IgD-negative memory B cell (primary cell): Measurements from ENCODE around the gene SIPA1. TPM values are rescaled to one million over a fixed set of nuclear protein-coding genes. Genes with fewer than 3 reads are reported as not detected.
"Not testable (repeated sequence)": the region's sequence is repeated elsewhere in the genome, so short reads cannot be mapped to it uniquely, and the experiment has no call there.

Source experiments
- H3K27ac Mint-ChIP-seq, 3 donors: one replicate each; pipeline ENCODE4 v1.8.0; 2020 to 2022; ENCODE audit warnings: mild to moderate bottlenecking in 3 of 3, mixed read lengths in 3 of 3, moderate library complexity in 1 of 3
- H3K27me3 Mint-ChIP-seq: one replicate; pipeline ENCODE4 v1.8.0; 2021; ENCODE audit warnings: mixed read lengths
- H3K36me3 Mint-ChIP-seq: one replicate; pipeline ENCODE4 v1.8.0; 2020; ENCODE audit warnings: mild to moderate bottlenecking, mixed read lengths
- H3K4me1 Mint-ChIP-seq, 3 donors: one replicate each; pipeline ENCODE4 v1.8.0; 2020 to 2022; ENCODE audit warnings: mixed read lengths in 3 of 3, mild to moderate bottlenecking in 1 of 3
- H3K4me3 Mint-ChIP-seq, 4 donors: one replicate each; pipeline ENCODE4 v1.8.0; 2020 to 2022; ENCODE audit warnings: mild to moderate bottlenecking in 4 of 4, mixed read lengths in 4 of 4, moderate library complexity in 3 of 4
- H3K9me3 Mint-ChIP-seq, 3 donors: one replicate each; pipeline ENCODE4 v1.8.0; 2020 to 2021; ENCODE audit warnings: mixed read lengths in 3 of 3, mild to moderate bottlenecking in 1 of 3
- polyA plus RNA-seq: library from polyadenylated mRNA; unstranded; fragments of 300-500 nt; fragmentation: Illumina TruSeq; gene quantifications from one replicate; pipeline ENCODE4 v1.2.3, GENCODE V29; 2021

Gene SIPA1
- polyA plus RNA-seq, 1 donor from 2014 or later: 253 TPM

DNA sequence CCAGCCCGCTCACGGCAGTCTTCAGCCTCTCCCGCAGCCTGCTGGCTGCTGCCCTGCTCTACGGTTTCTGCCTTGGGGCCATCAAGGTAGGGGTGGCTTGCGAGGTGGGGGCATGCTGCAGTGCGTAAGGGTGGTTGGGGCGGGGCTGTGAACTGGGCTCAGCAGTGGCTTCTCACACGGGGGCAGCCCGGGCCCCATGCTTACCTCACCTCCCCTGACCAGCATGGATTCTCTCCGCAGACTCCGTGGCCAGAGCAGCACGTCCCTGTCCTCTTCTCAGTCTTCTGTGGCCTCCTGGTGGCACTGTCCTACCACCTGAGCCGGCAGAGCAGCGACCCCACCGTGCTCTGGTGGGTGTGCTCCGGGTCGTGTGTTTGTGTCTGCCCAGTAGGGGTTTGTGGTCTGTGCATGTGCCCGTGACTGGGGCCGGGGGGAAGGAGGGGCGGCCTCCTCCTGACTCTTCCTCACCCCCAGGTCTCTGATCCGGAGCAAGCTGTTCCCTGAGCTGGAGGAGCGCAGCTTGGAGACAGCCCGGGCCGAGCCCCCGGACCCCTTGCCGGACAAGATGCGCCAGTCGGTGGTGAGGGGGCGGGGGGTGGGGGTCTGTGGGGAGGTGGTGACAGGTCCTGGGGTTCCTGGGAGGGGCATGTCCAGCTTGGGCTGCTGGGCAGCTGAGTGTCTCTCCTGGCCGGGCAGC lies 12.8 kb upstream of the SIPA1 start:
- Mint-ChIP-seq H3K4me3 (no peak overlapping the region), H3K4me1 (peaks cover 3 to 7% (median 6%) of the 10 kb centered on the region in 3 donors), H3K27me3 (no peaks in the 10 kb centered on the region), H3K36me3 (no peaks in the 10 kb centered on the region), H3K9me3 (no peaks in the 10 kb centered on the region), H3K27ac (no peak overlapping the region)

DNA sequence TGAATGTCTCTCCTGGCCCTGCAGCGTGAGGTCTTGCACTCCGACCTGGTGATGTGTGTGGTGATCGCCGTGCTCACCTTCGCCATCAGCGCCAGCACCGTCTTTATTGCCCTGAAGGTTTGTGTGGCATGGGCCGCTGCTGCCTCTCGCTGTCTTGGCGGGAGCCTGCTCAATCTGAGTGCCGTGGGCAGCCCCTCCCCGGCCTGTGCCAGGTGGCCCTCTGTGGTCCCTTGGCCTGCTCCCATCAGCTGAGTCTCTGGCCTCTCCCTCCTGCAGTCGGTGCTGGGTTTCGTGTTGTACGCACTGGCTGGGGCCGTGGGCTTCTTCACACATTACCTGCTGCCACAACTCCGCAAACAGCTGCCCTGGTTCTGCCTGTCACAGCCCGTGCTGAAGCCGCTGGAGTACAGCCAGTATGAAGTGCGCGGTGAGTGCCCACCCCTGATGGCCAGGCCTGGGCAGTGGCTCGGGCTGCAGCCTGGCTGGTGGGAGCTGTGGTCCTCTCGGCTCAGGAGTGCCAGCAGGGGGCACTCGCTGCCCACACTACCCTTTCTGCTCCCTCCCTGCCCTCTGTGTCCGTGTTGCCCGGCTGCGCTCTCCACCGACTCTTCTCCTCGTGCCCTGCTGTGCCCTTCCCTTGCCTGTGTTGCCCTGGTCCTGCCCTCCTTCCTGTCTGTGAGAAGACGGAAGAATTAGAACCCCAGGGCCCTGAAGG lies 12.1 kb upstream of the SIPA1 start:
- Mint-ChIP-seq H3K36me3 (no peaks in the 10 kb centered on the region), H3K27me3 (no peaks in the 10 kb centered on the region), H3K27ac (peak overlapping the region in 2 of 3 donors; percentile 43 to 82), H3K4me1 (peaks cover 3 to 7% (median 6%) of the 10 kb centered on the region in 3 donors), H3K4me3 (peak overlapping the region in 1 of 4 donors; percentile 56), H3K9me3 (no peaks in the 10 kb centered on the region)

DNA sequence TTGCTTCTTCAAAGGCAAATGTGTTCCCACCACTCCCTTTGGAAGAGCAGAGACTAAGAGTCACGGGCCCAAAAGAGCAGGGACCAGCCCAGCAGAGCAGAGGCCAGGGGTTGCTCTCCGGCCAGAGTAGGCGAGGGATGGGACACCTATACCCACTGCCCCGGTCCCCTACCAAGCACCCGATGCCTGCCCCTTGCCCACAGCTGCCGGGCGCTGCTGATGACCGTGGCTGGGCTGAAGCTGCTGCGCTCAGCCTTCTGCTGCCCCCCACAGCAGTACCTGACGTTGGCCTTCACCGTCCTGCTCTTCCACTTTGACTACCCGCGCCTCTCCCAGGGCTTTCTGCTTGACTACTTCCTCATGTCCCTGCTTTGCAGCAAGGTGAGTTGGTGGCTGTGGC lies 10.7 kb upstream of the SIPA1 start:
- H3K4me1 Mint-ChIP-seq: peaks cover 0 to 7% (median 6%) of the 10 kb centered on the region in 3 donors
- H3K4me3 Mint-ChIP-seq: no peak overlapping the region
- H3K9me3 Mint-ChIP-seq: no peaks in the 10 kb centered on the region
- H3K36me3 Mint-ChIP-seq: no peaks in the 10 kb centered on the region
- H3K27ac Mint-ChIP-seq: no peak overlapping the region
- H3K27me3 Mint-ChIP-seq: no peaks in the 10 kb centered on the region

DNA sequence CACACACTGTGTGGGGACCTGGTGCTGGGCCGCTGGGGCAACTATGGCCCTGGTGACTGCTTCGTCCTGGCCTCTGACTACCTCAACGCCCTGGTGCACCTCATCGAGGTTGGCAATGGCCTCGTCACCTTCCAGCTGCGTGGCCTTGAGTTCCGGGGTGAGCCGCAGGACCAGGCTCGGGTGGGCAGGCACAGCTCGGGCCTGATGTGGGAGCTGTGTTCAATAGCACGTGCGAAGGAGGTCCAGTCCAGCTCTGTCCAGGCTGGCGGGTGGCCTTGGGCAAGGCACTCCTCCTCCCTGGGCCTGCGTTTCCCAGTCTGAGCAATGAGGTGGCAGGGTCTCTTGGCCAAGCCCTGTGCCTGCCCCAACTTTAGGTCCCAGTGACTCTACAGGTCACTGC lies 8.3 kb upstream of the SIPA1 start:
- Mint-ChIP-seq H3K4me1 (peaks cover 0 to 11% (median 6%) of the 10 kb centered on the region in 3 donors), H3K36me3 (peaks cover 1% of the 10 kb centered on the region), H3K4me3 (no peak overlapping the region), H3K27ac (no peak overlapping the region), H3K9me3 (no peaks in the 10 kb centered on the region), H3K27me3 (no peaks in the 10 kb centered on the region)

DNA sequence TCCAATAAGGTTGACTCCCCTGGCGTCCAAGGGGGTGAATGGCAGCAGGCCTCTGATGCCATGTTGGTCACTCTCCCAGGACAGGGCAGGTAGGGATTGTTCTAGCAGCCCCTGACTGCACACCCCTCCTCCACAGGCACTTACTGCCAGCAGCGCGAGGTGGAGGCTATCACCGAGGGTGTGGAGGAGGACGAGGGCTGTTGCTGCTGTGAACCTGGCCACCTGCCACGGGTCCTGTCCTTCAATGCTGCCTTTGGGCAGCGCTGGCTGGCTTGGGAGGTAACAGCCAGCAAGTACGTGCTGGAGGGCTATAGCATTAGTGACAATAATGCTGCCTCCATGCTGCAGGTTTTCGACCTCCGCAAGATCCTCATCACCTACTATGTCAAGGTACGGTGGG lies 7.7 kb upstream of the SIPA1 start:
- Mint-ChIP-seq H3K4me3 (no peak overlapping the region), H3K4me1 (peaks cover 0 to 11% (median 6%) of the 10 kb centered on the region in 3 donors), H3K36me3 (peaks cover 2% of the 10 kb centered on the region), H3K27ac (no peak overlapping the region), H3K9me3 (no peaks in the 10 kb centered on the region), H3K27me3 (no peaks in the 10 kb centered on the region)

DNA sequence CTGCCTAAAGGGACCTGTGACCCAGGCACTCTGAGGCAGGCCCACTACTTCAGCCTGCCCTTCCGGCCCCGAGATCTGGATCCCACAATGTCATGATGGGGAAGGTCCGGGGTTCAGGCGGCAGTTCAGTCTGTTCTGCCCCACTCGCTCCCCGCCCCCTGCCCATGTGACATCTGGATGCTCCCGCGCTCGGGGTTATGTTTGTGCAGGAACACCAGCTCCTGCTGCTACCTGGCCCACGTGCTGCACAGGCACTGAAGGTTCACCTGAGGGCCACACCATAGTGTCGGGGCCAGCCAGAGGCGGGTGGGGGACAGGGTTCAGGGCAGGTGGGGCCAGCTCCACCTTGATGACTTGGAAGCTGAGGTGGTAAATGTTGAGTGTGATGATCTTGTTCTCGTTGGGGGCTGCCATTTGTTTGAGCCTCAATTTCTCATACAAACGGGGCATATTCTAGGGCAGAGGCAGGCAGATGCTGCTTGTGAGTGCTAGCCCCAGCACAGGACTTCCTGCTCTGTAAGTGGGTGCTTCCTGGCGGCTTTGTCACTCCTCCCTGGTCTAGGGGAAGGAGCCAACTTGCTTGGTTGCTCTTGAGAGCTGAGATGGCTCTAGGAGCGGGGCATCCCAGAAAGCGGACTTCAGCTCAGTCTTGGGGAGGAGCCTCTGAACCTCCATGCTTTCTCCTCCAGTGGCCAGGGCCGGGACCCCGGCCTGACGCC lies 4.4 kb upstream of the SIPA1 start:
- H3K4me1 Mint-ChIP-seq: peaks cover 3 to 8% (median 5%) of the 10 kb centered on the region in 3 donors
- peaks cover 2% of the 10 kb centered on the region for H3K36me3 Mint-ChIP-seq
- peak overlapping the region in 1 of 4 donors; percentile 76 for H3K4me3 Mint-ChIP-seq
- H3K27ac Mint-ChIP-seq: peak overlapping the region; percentile 45 to 86 (median 83)
- no peaks in the 10 kb centered on the region for H3K27me3 Mint-ChIP-seq
- no peaks in the 10 kb centered on the region for H3K9me3 Mint-ChIP-seq

DNA sequence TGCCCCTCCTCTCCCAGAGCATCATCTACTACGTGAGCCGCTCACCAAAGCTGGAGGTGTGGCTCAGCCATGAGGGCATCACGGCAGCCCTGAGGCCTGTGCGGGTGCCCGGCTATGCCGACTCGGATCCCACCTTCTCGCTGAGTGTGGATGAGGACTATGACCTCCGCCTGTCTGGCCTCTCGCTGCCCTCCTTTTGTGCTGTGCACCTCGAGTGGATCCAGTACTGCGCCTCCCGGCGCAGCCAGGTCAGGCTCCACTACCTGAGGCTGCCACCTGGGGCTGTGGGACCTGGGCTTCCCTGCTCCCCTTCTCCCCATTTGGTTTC lies 3.8 kb upstream of the SIPA1 start:
- Mint-ChIP-seq H3K36me3 (peaks cover 2% of the 10 kb centered on the region), H3K9me3 (no peaks in the 10 kb centered on the region), H3K4me1 (peaks cover 3 to 12% (median 5%) of the 10 kb centered on the region in 3 donors), H3K27ac (peak overlapping the region in 2 of 3 donors; percentile 45 to 83), H3K4me3 (peak overlapping the region in 1 of 4 donors; percentile 76), H3K27me3 (no peaks in the 10 kb centered on the region)

DNA sequence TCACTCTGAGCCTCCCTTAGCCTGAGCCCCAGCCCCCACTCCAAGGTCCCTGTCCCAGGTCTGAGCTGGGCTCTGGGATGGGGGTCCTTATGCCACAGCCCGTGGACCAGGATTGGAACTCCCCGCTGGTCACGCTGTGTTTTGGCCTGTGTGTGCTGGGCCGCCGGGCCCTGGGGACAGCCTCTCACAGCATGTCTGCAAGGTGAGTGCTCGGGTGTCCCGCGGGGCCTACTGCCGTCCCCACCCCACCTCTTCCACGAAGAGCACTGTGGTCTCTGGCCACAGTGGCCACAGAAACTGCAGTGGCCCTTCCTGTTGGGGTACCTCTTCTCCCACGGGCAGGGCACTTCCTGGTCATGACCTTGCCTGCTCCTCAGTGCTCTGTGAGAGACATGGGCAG lies 3.5 kb upstream of the SIPA1 start:
- H3K9me3 Mint-ChIP-seq: no peaks in the 10 kb centered on the region
- H3K4me1 Mint-ChIP-seq: peaks cover 3 to 12% (median 6%) of the 10 kb centered on the region in 3 donors
- H3K27me3 Mint-ChIP-seq: no peaks in the 10 kb centered on the region
- H3K4me3 Mint-ChIP-seq: no peak overlapping the region
- H3K36me3 Mint-ChIP-seq: peaks cover 2% of the 10 kb centered on the region
- peak overlapping the region in 1 of 3 donors; percentile 42 for H3K27ac Mint-ChIP-seq

DNA sequence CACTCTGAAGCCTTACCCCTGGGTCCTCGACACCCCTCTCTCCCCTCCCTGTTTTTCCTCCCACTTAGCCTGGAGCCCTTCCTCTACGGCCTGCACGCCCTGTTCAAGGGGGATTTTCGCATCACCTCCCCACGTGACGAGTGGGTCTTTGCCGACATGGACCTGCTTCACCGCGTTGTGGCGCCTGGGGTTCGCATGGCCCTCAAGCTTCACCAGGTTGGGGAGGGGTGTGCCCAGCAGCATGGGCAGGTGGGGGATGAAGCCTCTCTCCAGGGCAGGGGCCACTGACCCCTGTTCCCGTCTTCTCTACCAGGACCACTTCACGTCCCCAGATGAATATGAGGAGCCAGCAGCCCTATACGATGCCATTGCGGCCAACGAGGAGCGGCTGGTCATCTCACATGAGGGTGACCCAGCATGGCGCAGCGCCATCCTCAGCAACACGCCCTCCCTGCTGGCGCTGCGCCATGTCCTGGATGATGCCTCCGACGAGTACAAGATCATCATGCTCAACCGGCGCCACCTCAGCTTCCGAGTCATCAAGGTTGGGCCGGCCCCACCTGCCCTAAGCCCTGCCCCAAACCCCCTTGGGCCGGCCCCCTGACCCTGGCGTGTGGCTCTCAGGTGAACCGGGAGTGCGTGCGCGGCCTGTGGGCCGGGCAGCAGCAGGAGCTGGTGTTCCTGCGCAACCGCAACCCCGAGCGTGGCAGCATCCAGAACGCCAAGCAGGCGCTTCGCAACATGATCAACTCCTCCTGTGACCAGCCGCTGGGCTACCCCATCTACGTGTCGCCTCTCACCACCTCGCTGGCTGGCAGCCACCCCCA lies 2.8 kb upstream of the SIPA1 start:
- Mint-ChIP-seq H3K36me3 (peaks cover 2% of the 10 kb centered on the region), H3K27me3 (no peaks in the 10 kb centered on the region), H3K4me3 (no peak overlapping the region), H3K4me1 (peaks cover 3 to 12% (median 10%) of the 10 kb centered on the region in 3 donors), H3K27ac (peak overlapping the region in 1 of 3 donors; percentile 42), H3K9me3 (no peaks in the 10 kb centered on the region)

DNA sequence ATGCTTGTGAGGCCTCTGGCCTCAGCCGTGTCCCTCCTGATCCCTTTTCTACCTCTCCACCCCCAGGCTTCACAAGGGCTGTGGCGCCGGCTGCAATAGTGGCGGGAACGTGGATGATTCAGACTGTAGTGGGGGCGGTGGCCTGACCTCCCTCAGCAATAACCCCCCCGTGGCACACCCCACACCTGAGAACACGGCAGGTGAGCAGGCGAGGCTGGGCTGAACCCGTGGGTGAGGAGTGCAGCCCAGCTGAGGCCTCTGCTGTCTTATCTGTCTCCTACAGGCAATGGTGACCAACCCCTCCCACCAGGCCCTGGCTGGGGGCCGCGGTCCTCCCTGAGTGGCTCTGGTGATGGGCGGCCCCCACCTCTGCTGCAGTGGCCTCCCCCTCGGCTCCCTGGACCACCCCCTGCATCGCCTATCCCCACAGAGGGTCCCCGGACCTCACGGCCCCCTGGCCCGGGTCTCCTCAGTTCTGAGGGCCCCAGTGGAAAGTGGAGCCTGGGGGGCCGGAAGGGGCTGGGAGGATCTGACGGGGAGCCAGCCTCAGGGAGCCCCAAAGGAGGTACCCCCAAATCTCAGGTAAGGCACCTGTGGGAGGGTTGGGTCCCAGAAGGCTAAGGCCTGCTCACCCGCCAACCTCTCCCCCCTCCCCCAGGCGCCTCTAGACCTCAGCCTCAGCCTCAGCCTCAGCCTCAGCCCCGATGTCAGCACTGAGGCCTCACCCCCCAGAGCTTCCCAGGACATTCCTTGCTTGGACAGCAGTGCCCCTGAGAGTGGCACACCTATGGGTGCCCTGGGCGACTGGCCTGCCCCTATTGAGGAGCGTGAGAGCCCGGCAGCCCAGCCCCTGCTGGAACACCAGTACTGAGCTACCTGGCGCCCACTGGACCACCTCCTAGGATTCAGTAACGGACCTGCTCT lies 1.5 kb upstream of the SIPA1 start:
- H3K4me3 Mint-ChIP-seq: peak overlapping the region; percentile 57 to 95 (median 76)
- no peaks in the 10 kb centered on the region for H3K27me3 Mint-ChIP-seq
- peak overlapping the region in 2 of 3 donors; percentile 76 to 98 for H3K27ac Mint-ChIP-seq
- peaks cover 3 to 15% (median 10%) of the 10 kb centered on the region in 3 donors for H3K4me1 Mint-ChIP-seq
- H3K9me3 Mint-ChIP-seq: no peaks in the 10 kb centered on the region
- peaks cover 2% of the 10 kb centered on the region for H3K36me3 Mint-ChIP-seq

DNA sequence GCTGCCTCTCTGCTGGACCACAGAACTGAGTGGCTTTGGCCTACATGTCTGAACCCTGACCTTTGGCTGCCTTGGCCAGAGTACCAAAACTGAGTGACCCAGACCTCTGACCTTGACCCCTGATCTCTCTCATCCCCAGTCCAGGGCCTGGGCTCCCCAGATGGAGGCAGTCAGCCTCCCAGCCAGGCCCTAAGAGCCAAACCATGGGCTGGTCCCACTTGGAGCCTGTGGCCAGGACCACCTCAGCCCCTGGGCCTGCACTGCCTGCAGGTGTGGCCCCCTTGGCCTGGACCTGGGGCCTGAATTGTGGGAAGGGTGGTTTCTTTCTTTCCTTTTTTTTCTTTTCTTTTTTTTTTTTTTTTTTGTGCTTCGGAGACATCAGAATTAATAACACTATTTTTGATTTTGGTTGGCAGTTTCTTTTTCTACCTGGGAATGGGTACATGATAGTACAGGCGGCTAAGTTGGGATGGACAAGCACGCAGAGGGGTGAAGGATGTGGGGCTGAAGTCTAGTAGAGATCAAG lies 806 bp upstream of the SIPA1 start:
- peaks cover 8 to 19% (median 15%) of the 10 kb centered on the region in 3 donors for H3K4me1 Mint-ChIP-seq

DNA sequence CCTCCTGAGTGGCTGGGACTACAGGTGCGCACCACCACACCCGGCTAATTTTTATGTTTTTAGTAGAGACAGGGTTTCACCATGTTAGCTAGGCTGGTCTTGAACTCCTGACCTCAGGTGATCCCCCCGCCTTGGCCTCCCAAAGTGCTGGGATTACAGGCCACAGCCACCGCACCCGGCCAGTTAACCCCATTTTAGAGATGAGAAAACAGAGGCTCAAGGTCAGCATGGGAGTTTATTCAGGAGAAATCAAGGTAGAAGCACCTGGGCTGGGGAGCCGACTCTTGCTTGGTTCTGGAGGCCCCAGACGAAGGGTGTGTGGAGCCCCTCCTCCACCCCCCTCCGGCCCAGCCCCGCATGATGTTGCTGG lies 1.3 kb downstream of the SIPA1 start:
- not testable (repeated sequence) for H3K36me3 Mint-ChIP-seq, H3K9me3 Mint-ChIP-seq, H3K27me3 Mint-ChIP-seq
- Mint-ChIP-seq H3K4me3 (peak overlapping the region; percentile 94 to 99 (median 96)), H3K4me1 (peaks cover 8 to 22% (median 15%) of the 10 kb centered on the region in 3 donors), H3K27ac (peak overlapping the region; percentile 97 to 99 (median 98))

More for the DNA sequence above, 806 bp upstream of the SIPA1 start:
- Mint-ChIP-seq H3K36me3 (peaks cover 2% of the 10 kb centered on the region), H3K27me3 (no peaks in the 10 kb centered on the region), H3K27ac (peak overlapping the region; percentile 91 to 98 (median 97)), H3K9me3 (no peaks in the 10 kb centered on the region), H3K4me3 (peak overlapping the region; percentile 79 to 97 (median 94))

DNA sequence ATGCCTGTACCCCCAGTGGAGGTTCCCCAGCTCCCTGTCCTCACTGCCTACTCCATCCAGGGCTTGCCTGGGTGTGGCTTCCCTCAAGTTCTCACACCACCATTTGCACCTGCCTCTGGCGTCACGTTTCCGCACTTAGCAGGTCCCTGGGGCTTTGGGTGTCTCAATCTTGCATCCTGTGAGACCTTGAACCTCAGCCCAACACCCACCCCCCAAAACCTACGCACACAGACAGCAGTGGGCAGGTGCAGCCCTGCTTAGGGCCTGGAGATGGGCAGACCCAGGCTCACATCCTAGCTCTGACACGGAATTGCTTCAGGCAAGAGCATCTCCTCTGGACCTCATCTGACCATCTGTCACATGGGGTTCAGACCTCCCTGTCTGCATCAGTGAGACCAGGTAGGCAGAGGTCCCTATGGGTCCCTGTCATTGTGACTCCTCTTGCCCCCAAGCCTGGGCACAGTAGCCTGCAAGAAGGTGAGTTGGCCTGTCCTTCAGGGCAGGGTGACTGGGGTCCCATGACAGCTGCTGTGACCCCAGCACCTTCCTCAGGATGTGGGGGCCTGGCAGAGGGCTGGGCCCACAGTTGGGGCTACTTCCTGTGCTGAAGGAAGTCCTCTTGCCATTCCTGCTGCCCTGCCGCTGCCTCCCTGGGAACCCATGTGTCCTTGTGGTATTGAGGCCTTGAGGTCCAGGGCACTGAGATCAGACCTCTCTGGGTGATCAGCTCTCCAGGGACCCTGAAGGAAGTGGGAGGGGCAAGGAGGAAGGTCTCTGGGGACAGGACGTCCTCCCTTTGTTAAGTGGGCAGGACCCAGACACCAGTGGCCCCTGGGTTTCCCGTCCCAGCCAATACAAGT lies 2.0 kb downstream of the SIPA1 start:
- H3K4me1 Mint-ChIP-seq: peaks cover 8 to 22% (median 15%) of the 10 kb centered on the region in 3 donors
- H3K4me3 Mint-ChIP-seq: peak overlapping the region; percentile 94 to 99 (median 96)
- H3K36me3 Mint-ChIP-seq: peaks cover under 1% of the 10 kb centered on the region
- H3K9me3 Mint-ChIP-seq: no peaks in the 10 kb centered on the region
- no peaks in the 10 kb centered on the region for H3K27me3 Mint-ChIP-seq
- H3K27ac Mint-ChIP-seq: peak overlapping the region; percentile 97 to 99 (median 98)
